Stromal cell of bone marrow (primary cell): ENCODE data around the gene PTGES3L.
A peak's percentile ranks its signal among the peaks of the same experiment; 100 is the strongest.
"Not testable (repeated sequence)": the region's sequence is repeated elsewhere in the genome, so short reads cannot be mapped to it uniquely, and the experiment has no call there.

Source experiments
- DNase-seq: peaks from one replicate; pipeline ENCODE4 v3.0.0-alpha.2; 2012; ENCODE audit warnings: low read depth

Gene PTGES3L

GRCh38 chr17:43014020-43014648, 34.3 kb upstream of the PTGES3L start:
- DNase-seq: no peak

- DNase-seq: no peak
Measured at GRCh38 chr17:43013296-43013695, 33.4 kb upstream of the PTGES3L start.

GRCh38 chr17:43011728-43012472, 32.0 kb upstream of the PTGES3L start:
- DNase-seq: no peak

- no peak for DNase-seq
Measured at GRCh38 chr17:43010667-43011308, 30.9 kb upstream of the PTGES3L start.

- DNase-seq: peak; percentile 79
Measured at GRCh38 chr17:43006639-43007551, 27.0 kb upstream of the PTGES3L start, which contains the start of gene IFI35. IFI35 (plus strand) TSS chr17:43006784; CDS start chr17:43006948, 164 bp downstream.

- no peak for DNase-seq
Measured at GRCh38 chr17:43003542-43004172, 23.8 kb upstream of the PTGES3L start.

GRCh38 chr17:43000894-43001293, 21.0 kb upstream of the PTGES3L start:
- DNase-seq: not testable (repeated sequence)

- DNase-seq: no peak
Measured at GRCh38 chr17:42999003-42999525, 19.2 kb upstream of the PTGES3L start.

GRCh38 chr17:42997984-42998938, 18.4 kb upstream of the PTGES3L start, which contains the start of gene RPL27:
RPL27 (plus strand) TSS chr17:42998419; CDS start chr17:42998751, 332 bp downstream.
- peak; percentile 100 for DNase-seq

- DNase-seq: no peak
Measured at GRCh38 chr17:42997390-42997983, 17.6 kb upstream of the PTGES3L start.

- not testable (repeated sequence) for DNase-seq
Measured at GRCh38 chr17:42993913-42994312, 14.0 kb upstream of the PTGES3L start.

- no peak for DNase-seq
Measured at GRCh38 chr17:42992872-42993271, 13.0 kb upstream of the PTGES3L start.

- DNase-seq: no peak
Measured at GRCh38 chr17:42991471-42991870, 11.6 kb upstream of the PTGES3L start.

- DNase-seq: peak; percentile 64
Measured at GRCh38 chr17:42989726-42990652, 10.1 kb upstream of the PTGES3L start.

- DNase-seq: no peak
Measured at GRCh38 chr17:42989141-42989540, 9.3 kb upstream of the PTGES3L start.

- no peak for DNase-seq
Measured at GRCh38 chr17:42985225-42985624, 5.3 kb upstream of the PTGES3L start.

- no peak for DNase-seq
Measured at GRCh38 chr17:42982266-42982665, 2.4 kb upstream of the PTGES3L start.

GRCh38 chr17:42980766-42981397, 1.0 kb upstream of the PTGES3L start:
- DNase-seq: peak; percentile 30
